IPS-NIHi7 (cell line): Measurements from ENCODE around the gene CTIF.
A peak's percentile ranks its signal among the peaks of the same experiment; 100 is the strongest.

Source experiments
- DNase-seq: peaks from one replicate; pipeline ENCODE4 v3.0.0; 2012; ENCODE audit warnings: mixed read lengths; ENCODE audit errors: extremely low spot score

The CTIF gene

DNA sequence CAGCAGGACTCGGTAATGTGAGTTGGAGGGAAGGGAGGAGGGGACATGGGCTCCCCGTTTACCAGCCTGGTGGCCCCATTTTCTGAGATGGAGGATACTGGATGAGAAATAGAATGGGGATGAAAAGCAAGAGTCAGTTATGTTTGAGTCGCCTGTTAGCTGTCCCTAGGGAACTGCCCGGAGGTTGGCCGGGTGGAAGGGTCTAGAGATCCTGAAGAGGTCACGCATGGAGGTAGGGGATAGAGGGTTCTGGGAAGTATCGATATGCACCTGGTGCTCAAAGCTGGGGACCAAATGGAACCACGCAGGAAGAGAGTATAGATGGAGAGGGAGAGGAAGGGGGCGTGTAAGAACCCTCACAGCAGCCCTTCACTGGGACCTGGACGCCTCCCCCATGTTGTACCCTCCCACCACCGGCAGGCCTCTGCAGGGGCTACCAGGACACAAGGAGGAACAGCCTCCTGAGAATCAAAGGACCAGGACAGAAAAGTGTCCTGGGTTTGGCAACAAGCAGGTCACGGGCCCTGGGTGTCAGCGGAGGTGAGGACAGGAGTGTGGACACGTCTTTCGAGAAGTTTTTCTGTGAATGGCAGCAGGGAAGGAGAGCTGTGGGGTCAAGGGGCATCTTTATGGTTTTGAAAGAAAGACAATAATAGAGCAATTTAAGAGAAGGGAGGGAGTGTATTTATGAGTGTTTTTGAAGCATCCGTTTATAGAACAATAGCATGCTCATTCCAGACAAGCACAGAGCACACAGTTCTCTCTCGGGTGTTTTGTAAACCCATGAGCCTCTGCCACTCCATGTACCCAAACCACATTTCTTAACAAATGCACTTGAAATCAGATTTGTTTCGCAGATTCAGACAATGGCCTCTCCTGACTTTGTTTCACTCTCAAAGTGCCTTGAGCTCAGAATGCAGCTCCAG lies 279.8 kb downstream of the CTIF start:
- no peak for DNase-seq

GRCh38 chr18:48819276-48819675 lies 280.4 kb downstream of the CTIF start:
- no peak for DNase-seq

DNA sequence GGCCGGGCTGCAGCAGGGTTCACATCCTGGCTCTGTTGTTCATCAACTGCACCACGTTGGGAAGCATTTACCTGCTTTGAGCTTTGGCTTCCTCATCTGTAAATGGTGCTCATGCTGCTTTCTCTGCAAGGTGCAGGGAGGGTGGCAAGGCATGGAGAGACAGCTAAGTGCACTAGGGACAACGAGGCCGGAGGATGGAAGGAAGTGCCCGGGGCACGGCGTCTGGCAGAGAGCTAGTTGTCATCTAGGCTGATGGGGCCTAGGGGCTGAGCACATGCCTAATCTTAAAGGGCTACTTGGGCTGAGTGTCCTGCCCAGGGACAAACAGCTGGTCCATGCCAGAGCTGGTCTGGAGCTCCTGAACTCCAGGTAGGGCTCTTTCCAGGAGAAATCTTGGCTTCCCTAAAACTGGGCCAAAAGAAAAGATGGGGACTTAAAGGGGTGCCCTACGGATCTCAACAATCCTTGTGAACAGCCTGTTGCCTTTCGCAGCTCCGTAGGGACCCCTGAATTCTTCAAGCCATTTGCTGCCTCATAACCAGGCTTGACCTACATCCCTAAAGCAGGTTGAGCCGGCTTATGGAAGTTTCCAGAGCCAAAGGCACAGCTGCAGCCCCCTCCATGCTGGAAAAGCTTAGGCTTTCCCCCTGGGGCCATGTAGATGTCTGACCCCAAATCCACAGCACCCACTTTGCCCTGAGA lies 281.1 kb downstream of the CTIF start:
- no peak for DNase-seq

DNA sequence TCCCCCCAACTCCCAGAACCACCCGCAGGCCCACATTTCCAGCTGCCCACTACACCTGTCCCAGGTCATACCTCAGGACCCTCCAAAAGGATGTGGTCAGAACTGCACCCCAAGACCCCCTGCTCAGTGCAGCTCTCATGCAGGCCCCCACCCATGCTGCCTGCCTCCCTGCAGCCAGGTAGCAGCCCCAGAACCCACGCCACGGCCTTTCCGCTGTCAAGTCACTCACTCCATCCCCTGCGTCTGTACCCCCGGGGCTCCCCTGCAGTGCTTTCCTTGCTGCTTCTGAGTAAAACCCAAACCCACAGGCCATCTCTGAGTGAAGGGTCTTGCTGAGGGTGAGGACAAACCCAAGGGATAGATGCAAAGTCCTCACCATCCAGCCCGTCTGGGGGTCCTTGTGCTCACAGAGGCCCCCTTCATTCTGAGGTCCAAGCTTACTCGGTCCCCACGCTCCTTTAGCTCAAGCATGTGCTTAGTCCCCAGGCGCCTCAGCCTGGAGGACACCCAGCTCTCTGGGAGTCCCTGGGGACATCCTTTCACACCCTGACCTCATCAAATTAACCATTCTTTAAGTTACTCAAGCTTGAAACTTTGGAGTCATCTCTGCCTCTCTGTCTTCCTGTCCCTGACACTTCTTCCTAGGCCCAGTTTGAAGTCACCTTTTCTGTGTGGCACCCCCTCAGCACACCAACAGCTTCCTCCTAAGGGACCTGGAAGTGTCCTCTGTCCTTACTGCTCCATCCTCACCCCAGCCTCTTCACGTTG lies 281.8 kb downstream of the CTIF start:
- DNase-seq, result no peak

GRCh38 chr18:48821251-48821590 lies 282.4 kb downstream of the CTIF start:
- no peak for DNase-seq

DNA sequence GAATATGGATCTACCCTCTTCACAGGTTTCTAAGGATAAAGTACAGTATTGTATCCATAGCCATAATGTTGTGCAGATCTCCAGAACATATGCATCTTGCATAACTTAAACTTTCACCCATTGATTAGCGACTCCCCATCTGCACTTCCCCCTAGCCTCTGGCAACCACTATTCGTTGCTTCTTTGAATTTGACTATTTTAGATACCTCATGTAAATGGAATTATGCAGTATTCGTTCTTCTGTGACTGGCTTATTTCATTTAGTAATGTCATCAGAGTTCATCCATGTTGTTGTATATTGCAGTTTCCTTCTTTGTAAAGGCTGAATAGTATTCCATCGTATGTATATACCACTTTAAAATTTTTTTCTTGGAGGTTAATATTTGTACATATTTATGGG lies 283.0 kb downstream of the CTIF start:
- no peak for DNase-seq

- no peak for DNase-seq
These were observed 285.6 kb downstream of the CTIF start for GRCh38 chr18:48824231-48824970.

GRCh38 chr18:48825101-48825745 lies 286.4 kb downstream of the CTIF start:
- DNase-seq, result no peak

DNA sequence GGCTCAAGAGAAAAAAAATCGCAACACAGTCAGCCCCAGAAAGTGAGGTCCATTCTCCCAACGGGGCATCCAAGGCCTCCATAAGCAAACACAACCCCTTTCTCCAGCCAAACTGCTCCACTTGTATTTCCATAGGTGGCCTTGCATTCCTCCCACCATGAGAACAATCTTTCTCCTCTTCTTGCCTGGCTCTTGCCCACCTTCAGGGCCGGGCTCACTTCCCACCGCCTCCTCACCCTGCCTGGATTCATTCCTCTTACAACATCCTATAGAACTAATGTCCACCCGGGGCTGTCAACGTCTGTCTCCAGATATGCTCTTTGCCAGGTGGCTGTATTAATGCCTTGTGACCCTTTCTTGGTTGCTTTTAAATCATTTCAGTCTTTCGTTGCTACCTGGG lies 287.4 kb downstream of the CTIF start:
- no peak for DNase-seq

GRCh38 chr18:48826806-48827205 lies 288.0 kb downstream of the CTIF start:
- DNase-seq, result no peak

DNA sequence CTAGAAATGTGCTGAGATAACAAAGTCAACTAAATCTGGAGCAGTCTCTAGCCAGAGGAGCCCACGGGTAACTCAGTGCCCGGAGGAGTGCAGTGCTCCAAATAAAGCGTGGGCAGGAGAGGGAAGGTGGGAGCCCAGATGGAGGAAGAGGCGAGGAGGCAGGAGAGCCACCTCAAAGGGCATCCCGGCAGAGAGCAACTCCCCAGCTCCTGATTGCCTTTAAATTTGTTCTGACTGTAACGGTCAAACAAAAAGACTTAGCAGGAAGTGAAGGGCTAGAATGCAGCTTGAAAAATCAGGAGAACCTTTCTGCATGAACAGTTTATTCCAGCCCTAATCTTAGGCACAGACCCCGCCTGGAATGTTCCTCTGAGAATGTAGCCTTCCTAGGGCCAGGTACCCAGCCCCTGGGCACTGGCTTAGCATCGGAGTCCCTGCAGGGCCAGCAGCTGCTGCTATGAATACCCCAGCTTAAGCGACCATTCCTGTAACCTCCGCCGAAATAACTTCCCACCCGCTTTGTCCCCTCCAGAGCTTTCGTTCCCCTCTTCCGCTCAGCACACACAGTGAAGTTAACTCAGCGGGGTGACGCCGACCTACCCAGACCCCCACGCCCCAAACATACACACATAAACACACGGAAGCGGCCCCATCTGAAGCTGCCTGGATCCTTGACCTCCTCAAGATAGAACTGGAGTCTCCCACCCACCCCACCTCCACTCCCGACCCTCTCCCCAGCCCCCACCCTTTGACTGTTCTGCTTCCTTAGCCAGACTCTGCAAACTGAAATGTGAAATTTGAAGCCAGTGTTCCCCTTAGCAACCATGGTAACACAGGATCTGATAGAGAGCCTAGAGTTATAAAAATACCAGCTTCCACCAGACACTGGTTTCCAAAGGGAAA lies 288.7 kb downstream of the CTIF start:
- peak; percentile 57 for DNase-seq

- DNase-seq, result no peak
These were observed 289.3 kb downstream of the CTIF start for GRCh38 chr18:48828194-48828545.

DNA sequence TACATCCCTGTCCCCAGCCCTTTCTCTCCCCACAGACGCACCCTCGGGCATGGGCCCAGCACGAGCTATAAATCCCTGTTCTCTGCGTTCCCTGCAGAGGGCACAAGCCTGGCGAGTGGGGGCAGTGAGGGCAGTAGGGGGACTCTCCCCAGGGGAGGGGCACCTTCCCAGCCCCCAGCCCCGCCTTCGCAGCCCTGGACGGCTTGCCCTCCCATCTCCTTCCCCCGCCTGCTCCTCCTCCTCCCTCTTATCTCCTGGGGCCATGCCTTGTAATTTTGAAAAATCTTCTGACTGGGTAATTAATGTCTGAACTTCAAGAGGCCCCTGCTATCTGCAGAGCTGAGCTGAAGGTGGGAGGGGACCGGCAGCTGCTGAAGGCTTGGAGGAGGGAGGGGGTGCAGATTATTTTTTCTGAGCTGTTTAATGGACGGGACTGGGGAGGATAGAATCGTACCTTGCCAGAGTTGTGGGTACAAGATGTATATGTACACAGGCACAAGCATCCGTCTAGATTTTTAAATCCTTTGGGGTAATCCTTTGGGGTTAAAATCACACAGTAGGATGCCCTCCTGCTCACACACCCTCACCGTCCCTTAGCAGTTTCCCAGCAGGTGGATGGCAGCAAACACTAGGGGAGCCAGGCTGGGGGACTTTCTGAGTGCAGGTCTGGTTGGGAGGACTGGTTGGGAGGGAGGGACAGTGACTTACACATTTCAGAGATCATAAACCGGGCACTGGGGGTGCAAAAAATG lies 290.0 kb downstream of the CTIF start:
- no peak for DNase-seq

DNA sequence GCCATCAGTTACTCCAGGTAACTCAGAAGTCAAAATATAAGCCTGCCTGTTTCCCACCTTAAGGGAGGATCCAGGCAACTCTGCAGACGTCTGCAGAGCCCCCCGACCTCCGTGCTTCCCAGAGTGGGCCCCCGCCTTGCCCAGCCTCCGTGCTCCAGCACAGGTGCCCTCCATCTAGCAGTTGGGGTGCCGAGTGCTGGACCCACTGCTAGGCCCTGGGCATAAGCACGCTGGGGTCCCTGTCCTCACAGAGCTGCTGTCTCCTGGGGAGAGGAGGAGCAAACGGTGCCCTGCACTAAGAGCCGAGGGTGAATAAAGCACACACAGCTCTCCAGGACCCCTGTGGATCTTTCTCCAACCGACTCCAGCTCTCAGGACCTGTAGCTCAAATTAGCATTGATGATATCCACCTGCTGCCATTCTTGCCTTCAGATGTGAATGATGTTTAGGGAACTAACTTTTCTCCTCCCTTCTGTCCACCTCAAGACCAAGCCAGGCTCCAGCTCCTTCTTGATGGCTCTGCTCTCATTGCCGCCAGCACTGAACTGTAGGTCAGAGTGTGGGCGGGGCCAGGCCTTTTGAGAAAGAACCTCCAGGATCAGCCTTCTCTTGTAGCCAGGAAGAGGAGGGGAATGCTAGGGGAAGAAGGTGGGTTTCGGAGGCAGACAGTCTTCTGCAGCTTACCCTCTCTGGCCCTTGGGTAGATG lies 290.8 kb downstream of the CTIF start:
- DNase-seq, result peak; percentile 50

GRCh38 chr18:48831113-48831759 lies 292.4 kb downstream of the CTIF start:
- no peak for DNase-seq

GRCh38 chr18:48831802-48832201 lies 293.0 kb downstream of the CTIF start:
- no peak for DNase-seq

GRCh38 chr18:48832938-48833700 lies 294.3 kb downstream of the CTIF start:
- no peak for DNase-seq
